HTR-8/SVneo (cell line): ENCODE data around the gene MT1H.
"Not testable (repeated sequence)": the region's sequence is repeated elsewhere in the genome, so short reads cannot be mapped to it uniquely, and the experiment has no call there.

ENCODE experiments used
- DNase-seq: peaks from one replicate; pipeline ENCODE4 v3.0.0; 2011; ENCODE audit warnings: low spot score, mixed read lengths; ENCODE audit not compliant: insufficient read length
- FAIRE-seq: peaks from 2 replicates; lab custom pipeline; 2011; peaks lifted over from hg19 to GRCh38; lab: Jason Lieb, UNC

Gene MT1H

GRCh38 chr16:56711862-56712261, 42.2 kb downstream of the MT1H start:
- no peak for DNase-seq
- FAIRE-seq, result no peak

DNA sequence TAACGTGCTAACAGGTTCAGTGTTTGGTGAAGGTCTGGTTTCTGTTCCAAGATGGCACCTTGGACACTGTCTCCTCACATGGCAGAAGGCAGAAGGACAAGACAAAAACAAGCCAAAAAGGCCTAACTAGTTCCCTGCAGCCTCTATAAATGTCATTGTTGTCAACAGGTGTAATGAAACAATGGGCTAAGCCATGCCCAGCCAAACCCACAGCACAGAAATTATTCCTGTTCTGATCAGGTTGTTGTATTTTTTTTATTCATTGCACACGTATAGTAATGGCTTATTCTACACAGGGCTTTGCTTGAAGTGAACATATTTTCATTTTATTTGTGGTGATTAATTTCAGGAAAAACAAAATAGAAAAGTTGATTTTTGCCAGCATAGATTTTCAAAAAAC, 44.2 kb downstream of the MT1H start:
- no peak for FAIRE-seq
- no peak for DNase-seq

DNA sequence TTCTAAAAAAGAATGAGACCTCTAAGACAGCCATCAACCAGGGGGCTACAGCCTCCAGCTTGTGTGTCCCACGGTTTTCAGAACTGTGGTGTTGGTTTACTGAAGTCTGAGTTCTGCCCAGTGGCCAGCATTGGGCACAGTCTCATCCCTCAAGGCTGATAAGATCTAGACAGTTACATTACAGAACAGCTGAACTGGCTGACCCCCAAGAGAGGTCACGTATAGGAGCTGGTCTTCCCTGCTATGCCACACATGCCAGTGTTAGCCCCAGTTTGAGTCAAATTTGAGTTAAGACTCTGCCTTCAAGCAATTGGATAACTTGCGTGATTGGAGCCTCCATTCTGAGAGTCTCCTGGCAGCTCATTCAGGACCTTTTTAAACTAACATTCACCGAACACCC, 45.5 kb downstream of the MT1H start:
- FAIRE-seq (no peak), DNase-seq (no peak)

- FAIRE-seq, result no peak
- DNase-seq, result no peak
Measured at GRCh38 chr16:56716761-56717160, 47.1 kb downstream of the MT1H start.

DNA sequence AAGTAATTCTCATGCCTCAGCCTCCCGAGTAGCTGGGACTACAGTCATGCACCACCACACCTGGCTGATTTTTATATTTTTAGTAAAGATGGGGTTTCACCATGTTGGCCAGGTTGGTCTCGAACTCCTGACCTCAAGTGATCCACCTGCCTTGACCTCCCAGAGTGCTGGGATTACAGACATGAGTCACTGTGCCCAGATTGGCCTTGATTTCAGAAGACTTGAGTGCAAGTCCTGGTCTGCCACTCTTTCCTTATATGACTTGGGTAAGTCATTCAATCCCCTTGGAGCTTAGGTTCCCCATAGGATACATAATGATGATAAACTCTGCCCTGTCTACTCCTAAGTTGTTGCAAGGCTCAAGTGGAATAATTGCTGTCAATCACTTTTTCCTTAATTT, 47.9 kb downstream of the MT1H start:
- DNase-seq, FAIRE-seq: not testable (repeated sequence)
